GM12878 (cell line): ENCODE data around the gene SPRY1. TPM values are rescaled to one million over a fixed set of nuclear protein-coding genes. Genes with fewer than 3 reads are reported as not detected.

ENCODE experiments used
- ATAC-seq: fragments of 200-7000 bp; cut with Tn5 transposase; 3 replicates; pipeline ENCODE4 v1.9.1; 2020; ENCODE audit warnings: mild to moderate bottlenecking, moderate library complexity
- BruUV-seq: library from RNA; stranded (reverse); fragments of 400-500 nt; replicated peaks from 2 replicates; lab custom pipeline; 2021; lab: Mats Ljungman, UMichigan
- CTCF ChIA-PET: fragments of 300-600 bp; sonication (Branson Sonifier 250); formaldehyde crosslinking; extraction: SDS; loops from one replicate; lab custom pipeline; 2021; ENCODE audit warnings: inconsistent platforms; lab: Yijun Ruan, JAX
- POLR2A ChIA-PET: fragments of 350-600 bp; formaldehyde crosslinking; extraction: SDS; loops from one replicate; lab custom pipeline; 2021; ENCODE audit warnings: inconsistent platforms; lab: Charles Lee
- RAD21 ChIA-PET: fragments of 300-600 bp; sonication (Branson Sonifier 250); formaldehyde crosslinking; loops from one replicate; lab custom pipeline; 2023; ENCODE audit warnings: antibody characterized with exemption; ENCODE audit not compliant: unreplicated experiment; lab: Charles Lee
- SMC1A ChIA-PET: fragments of 300-600 bp; sonication (Branson Sonifier 250); formaldehyde crosslinking; loops from one replicate; lab custom pipeline; 2023; ENCODE audit not compliant: unreplicated experiment, uncharacterized antibody; lab: Charles Lee
- DNase-seq: peaks from one replicate; pipeline ENCODE4 v3.0.0-alpha.2; 2011; ENCODE audit warnings: low read depth, low spot score
- FAIRE-seq: peaks from 3 replicates; lab custom pipeline; 2011; peaks lifted over from hg19 to GRCh38; lab: Jason Lieb, UNC
- H2AFZ ChIP-seq: 2 replicates; pipeline ENCODE4 v1.6.0; 2011; ENCODE audit warnings: low read depth, low read length, control low read depth; ENCODE audit not compliant: control insufficient read depth
- H3K27ac ChIP-seq: 2 replicates; pipeline ENCODE4 v1.5.1; 2011; ENCODE audit warnings: control low read depth; ENCODE audit not compliant: control insufficient read depth, insufficient read depth
- H3K27me3 ChIP-seq, 2 experiments: replicated peaks in 1 of 2; 2 replicates each; pipeline versions ENCODE4 v1.6.0 to v1.6.1; 2011; ENCODE audit warnings: low read length in 1 of 2; ENCODE audit not compliant: control insufficient read depth in 2 of 2, insufficient read depth in 2 of 2
- H3K36me3 ChIP-seq, 2 experiments: 2 replicates each; pipeline ENCODE4 v1.5.1; 2011; ENCODE audit warnings: low read length in 1 of 2; ENCODE audit not compliant: control insufficient read depth in 2 of 2, insufficient read depth in 2 of 2
- H3K4me1 ChIP-seq: 2 replicates; pipeline ENCODE4 v1.6.1; 2011; ENCODE audit warnings: mild to moderate bottlenecking, low read length, moderate library complexity, mixed read lengths; ENCODE audit not compliant: control insufficient read depth, insufficient read depth
- H3K4me2 ChIP-seq: 2 replicates; pipeline ENCODE4 v1.6.0; 2011; ENCODE audit warnings: control low read depth; ENCODE audit not compliant: control insufficient read depth, insufficient read depth
- H3K4me3 ChIP-seq: fragments of 200-600 bp; sonication (generic); 2 replicates; pipeline ENCODE4 v1.5.1; 2016
- H3K79me2 ChIP-seq: 2 replicates; pipeline ENCODE4 v1.6.0; 2011; ENCODE audit warnings: low read length; ENCODE audit not compliant: control insufficient read depth, insufficient read depth
- H3K9ac ChIP-seq: 2 replicates; pipeline ENCODE4 v1.8.0; 2011; ENCODE audit warnings: low read length, control low read depth, mixed read lengths; ENCODE audit not compliant: control insufficient read depth, insufficient read depth
- H3K9me3 ChIP-seq: replicated peaks from 3 replicates; pipeline ENCODE4 v1.5.1; 2011; ENCODE audit warnings: mild to moderate bottlenecking, low read length; ENCODE audit not compliant: control insufficient read depth, insufficient read depth
- H4K20me1 ChIP-seq: 2 replicates; pipeline ENCODE4 v1.6.0; 2011; ENCODE audit not compliant: control insufficient read depth, insufficient read depth
- BHLHE40 ChIP-seq, 2 experiments: fragments of 450-650 bp in 1 of 2; IDR thresholded peaks; 2 replicates each; pipeline ENCODE4 v1.6.1; 2011 to 2017; ENCODE audit warnings: low read depth in 2 of 2, borderline replicate concordance in 1 of 2, improper control_type of control experiment in 1 of 2, low read length in 1 of 2, mild to moderate bottlenecking in 1 of 2
- CBFB ChIP-seq: IDR thresholded peaks from 2 replicates; pipeline ENCODE4 v1.6.1; 2016; ENCODE audit warnings: antibody characterized with exemption, low read depth
- CREM ChIP-seq: IDR thresholded peaks from 2 replicates; pipeline ENCODE4 v1.6.1; 2014; ENCODE audit warnings: antibody characterized with exemption, low read depth
- DPF2 ChIP-seq: fragments of 450-650 bp; IDR thresholded peaks from 2 replicates; pipeline ENCODE4 v1.6.1; 2017; ENCODE audit warnings: mild to moderate bottlenecking
- E4F1 ChIP-seq: fragments of 450-650 bp; IDR thresholded peaks from 2 replicates; pipeline ENCODE4 v1.6.1; 2018; ENCODE audit warnings: borderline replicate concordance, mild to moderate bottlenecking; ENCODE audit not compliant: partially characterized antibody
- RB1 ChIP-seq: fragments of 450-650 bp; formaldehyde crosslinking; IDR thresholded peaks from 2 replicates; pipeline ENCODE4 v1.6.1; 2017; ENCODE audit warnings: mild to moderate bottlenecking, borderline replicate concordance
- RBBP5 ChIP-seq: fragments of 200-600 bp; sonication (generic); conservative IDR thresholded peaks from 2 replicates; pipeline ENCODE4 v1.6.1; 2016
- STAT1 ChIP-seq: fragments of 450-650 bp; conservative IDR thresholded peaks from 2 replicates; pipeline ENCODE4 v1.6.1; 2014; ENCODE audit warnings: antibody characterized with exemption, mild to moderate bottlenecking
- STAT3 ChIP-seq: IDR thresholded peaks from 2 replicates; pipeline ENCODE4 v1.6.1; 2011; ENCODE audit warnings: low read depth, low read length, improper control_type of control experiment
- TCF3 ChIP-seq: IDR thresholded peaks from 2 replicates; pipeline ENCODE4 v1.6.1; 2012; ENCODE audit warnings: low read depth, mild to moderate bottlenecking, low read length, borderline replicate concordance; ENCODE audit not compliant: insufficient read depth
- WRNIP1 ChIP-seq: IDR thresholded peaks from 2 replicates; pipeline ENCODE4 v1.6.1; 2011; ENCODE audit warnings: low read depth, low read length, improper control_type of control experiment, borderline replicate concordance
- ZNF384 ChIP-seq: IDR thresholded peaks from 2 replicates; pipeline ENCODE4 v1.6.1; 2012; ENCODE audit warnings: low read depth, mild to moderate bottlenecking, low read length, improper control_type of control experiment, borderline replicate concordance
- WGBS: methylation state at CpG from one replicate; pipeline ENCODE4 v1.1.6; 2016; ENCODE audit warnings: low lambda C conversion rate; ENCODE audit not compliant: insufficient replicate concordance, insufficient coverage; ENCODE audit errors: missing lambda C conversion rate; 5-methylcytosine and 5-hydroxymethylcytosine counted together
- in situ Hi-C: fragments of 300-500 bp; cut with MboI; formaldehyde crosslinking; loops from 9 replicates; pipeline ENCODE4 v1.14.3; 2018; ENCODE audit warnings: mixed read lengths
- intact Hi-C: fragments of 100-400 bp; cut with micrococcal nuclease; formaldehyde crosslinking; loops from one replicate; pipeline ENCODE4 v1.14.2; 2022; ENCODE audit not compliant: unreplicated experiment
- polyA plus RNA-seq, 11 experiments: library from polyadenylated mRNA; depleted of rRNA in 4 of 11; unstranded in 6 of 11; stranded (reverse) in 5 of 11; fragments of >200 nt; fragmentation: Nextera tagmentation in 4 of 11; fragmentation: Illumina TruSeq in 1 of 11; extraction: Ambion mirVana in 4 of 11; extraction: Trizol in 1 of 11; gene quantifications; 1 replicate in 1 of 11; 2 replicates in 10 of 11; pipeline versions ENCODE4 v1.2.1 to v1.2.3, GENCODE V29; 2011 to 2016; ENCODE audit warnings: inconsistent platforms in 2 of 11, missing spikeins in 2 of 11, low read depth in 1 of 11
- total RNA-seq, 4 experiments: library from RNA; depleted of rRNA in 3 of 4; stranded (reverse); fragments of >200 nt in 3 of 4; fragmentation: Illumina TruSeq in 1 of 4; extraction: Trizol in 1 of 4; gene quantifications; 2 replicates each; pipeline versions ENCODE4 v1.2.1 to v1.2.3, GENCODE V29; 2013 to 2021

Gene SPRY1
- total and polyA plus RNA-seq, 10 of the 15 experiments (the other 5 are each of a cell fraction or from before 2014, with no cell fraction given), result 0.05 to 5.7 (median 0.23) TPM; not detected in 2

- WGBS, result 90% methylated on average over 2 of the region's 2 CpGs
- H3K9me3 ChIP-seq, result no peaks in the 10 kb centered on the region
- H4K20me1 ChIP-seq, result no peaks in the 10 kb centered on the region
- no peaks in the 10 kb centered on the region for H3K79me2 ChIP-seq
- H3K4me2 ChIP-seq, result no peak overlapping the region
- TF ChIP-seq STAT1 (no peak), RBBP5 (no peak), E4F1 (no peak), WRNIP1 (no peak), TCF3 (no peak), STAT3 (no peak), BHLHE40 (IDR thresholded peaks at IDR 0.05; ENCODE audit: borderline replicate concordance in 1 of 2, low read depth in 2 of 2, low read length in 1 of 2) (no peak), CBFB (no peak), ZNF384 (no peak), DPF2 (no peak), CREM (no peak), RB1 (no peak)
- TF ChIP-seq, all 136 proteins: peak for 0
- peaks cover 5% of the 10 kb centered on the region for H3K4me1 ChIP-seq
- ATAC-seq (no peak), FAIRE-seq (no peak), DNase-seq (no peak)
- in situ Hi-C loops, result no loop called here
- H3K27me3 ChIP-seq, result no peaks in the 10 kb centered on the region
- intact Hi-C loops, result no loop called here
- CTCF ChIA-PET, result interaction anchor here (1.5 kb wide), 1 partner anchor 301 kb away, joined by 3 read pairs; no protein-coding TSS in a partner anchor
- no peaks in the 10 kb centered on the region for H3K36me3 ChIP-seq
- H2AFZ ChIP-seq, result no peak overlapping the region
- H3K9ac ChIP-seq, result no peak overlapping the region
- RAD21 ChIA-PET, result interaction anchor here (1.7 kb wide), 1 partner anchor 25 kb away, joined by 3 read pairs; no protein-coding TSS in a partner anchor
- no TSS peak for BruUV-seq
- SMC1A ChIA-PET, result no interaction called here
- no peak overlapping the region for H3K4me3 ChIP-seq
- no peak overlapping the region for H3K27ac ChIP-seq
- POLR2A ChIA-PET, result interaction anchor here (0.6 kb wide), 1 partner anchor 309 kb away, joined by 7 read pairs; no protein-coding TSS in a partner anchor
These were observed 35.3 kb upstream of the SPRY1 start for GRCh38 chr4:123361195-123361861.
